Effector CD4-positive, alpha-beta T cell (primary cell): Measurements from ENCODE around the gene SMIM10L1.

Source experiments
- DNase-seq: peaks from one replicate; pipeline ENCODE4 v3.0.0-alpha.2; 2020

Gene SMIM10L1

GRCh38 chr12:11202811-11203210 lies 31.8 kb downstream of the SMIM10L1 start:
- DNase-seq, result no peak

- no peak for DNase-seq
These were observed 33.2 kb downstream of the SMIM10L1 start for GRCh38 chr12:11204173-11204572.

- no peak for DNase-seq
These were observed 38.1 kb downstream of the SMIM10L1 start for GRCh38 chr12:11209113-11209512.
